ENCODE data around the gene CA6. TPM values are rescaled to one million over a fixed set of nuclear protein-coding genes. Genes with fewer than 3 reads are reported as not detected.

Gene CA6
- total and polyA plus RNA-seq, 2 donors (not counting 1 experiment from before 2014, with no cell fraction given), result not detected

- ChIA-PET POLR2A (no interaction called here), CTCF (interaction anchor here (0.8 to 1.0 kb wide), 2 partner anchors 24 to 47 kb away, joined by 3 read pairs; no protein-coding TSS in a partner anchor)
- Mint-ChIP-seq H3K4me1 (no peaks in the 10 kb centered on the region), H3K4me3 (no peak overlapping the region), H3K27me3 (peaks cover 27% of the 10 kb centered on the region), H3K27ac (no peak overlapping the region), H3K9me3 (ENCODE audit: insufficient read depth) (no peaks in the 10 kb centered on the region)
- Histone ChIP-seq H3K27me3 (replicated peaks in 1 of 4; ENCODE audit: control extremely low read depth in 1 of 4, control insufficient read depth in 3 of 4, insufficient read depth in 4 of 4, low read length in 3 of 4) (no peaks in the 10 kb centered on the region), H2AFZ (ENCODE audit: insufficient read depth, low read depth, low read length, poor library complexity, severe bottlenecking) (no peak overlapping the region), H3K9ac (ENCODE audit: low read length) (no peak overlapping the region), H3K9me3 (ENCODE audit: control extremely low read depth in 1 of 3, control insufficient read depth in 2 of 3, insufficient read depth in 1 of 3, low read length in 2 of 3) (peaks cover 0 to under 1% (median 0%) of the 10 kb centered on the region in 3 donors), H3K36me3 (replicated peaks in 1 of 2; ENCODE audit: control extremely low read depth in 1 of 2, control insufficient read depth in 1 of 2, extremely low read depth in 1 of 2, insufficient read depth in 2 of 2, low read length in 1 of 2) (no peaks in the 10 kb centered on the region), H3K4me2 (replicated peaks; ENCODE audit: low read depth, low read length, poor library complexity, severe bottlenecking) (no peak overlapping the region), H4K20me1 (ENCODE audit: control insufficient read depth, insufficient read depth, low read length, poor library complexity, severe bottlenecking) (no peaks in the 10 kb centered on the region), H3K4me1 (ENCODE audit: control insufficient read depth in 2 of 2, insufficient read depth in 2 of 2, low read length in 2 of 2) (no peaks in the 10 kb centered on the region), H3K4me3 (ENCODE audit: control extremely low read depth in 1 of 5, extremely low read depth in 1 of 5, insufficient read depth in 1 of 5, low read depth in 2 of 5, low read length in 4 of 5) (no peak overlapping the region), H3K27ac (ENCODE audit: low read length in 2 of 2) (no peak overlapping the region), H3K79me2 (ENCODE audit: control insufficient read depth, insufficient read depth, low read length) (no peaks in the 10 kb centered on the region)
- DNase-seq, result no peak
- no peak for ATAC-seq (ENCODE audit: low read depth)
- 93% methylated on average over 5 of the region's 6 CpGs for WGBS (ENCODE audit: insufficient coverage)
- TF ChIP-seq EZH2 (IDR thresholded peaks at IDR 0.05; ENCODE audit: borderline replicate concordance, insufficient read depth, low read depth, low read length, poor library complexity, severe bottlenecking), result no peak
- no peak for TF ChIP-seq CTCF (IDR thresholded peaks at IDR 0.05)
- intact Hi-C loops (cut with micrococcal nuclease), result no loop called here
Observed at GRCh38 chr1:8941906-8942305, 3.8 kb upstream of the CA6 start.

GRCh38 chr1:8943498-8944405 is 1.9 kb upstream of the CA6 start:
- peaks cover 23% of the 10 kb centered on the region for H3K27me3 Mint-ChIP-seq
- ChIA-PET CTCF (interaction anchor here (1.7 kb wide), 1 partner anchor 19 kb away, joined by 3 read pairs; no protein-coding TSS in a partner anchor), POLR2A (no interaction called here)
- H3K9me3 ChIP-seq (ENCODE audit: control extremely low read depth in 1 of 3, control insufficient read depth in 2 of 3, insufficient read depth in 1 of 3, low read length in 2 of 3), result peaks cover 0 to 3% (median 0%) of the 10 kb centered on the region in 3 donors
- no peaks in the 10 kb centered on the region for H3K79me2 ChIP-seq (ENCODE audit: control insufficient read depth, insufficient read depth, low read length)
- ATAC-seq (ENCODE audit: low read depth) (no peak), DNase-seq (no peak)
- H3K27me3 ChIP-seq (replicated peaks in 1 of 4; ENCODE audit: control extremely low read depth in 1 of 4, control insufficient read depth in 3 of 4, insufficient read depth in 4 of 4, low read length in 3 of 4), result no peaks in the 10 kb centered on the region
- no peak overlapping the region for H3K4me3 ChIP-seq (ENCODE audit: control extremely low read depth in 1 of 5, extremely low read depth in 1 of 5, insufficient read depth in 1 of 5, low read depth in 2 of 5, low read length in 4 of 5)
- no peak overlapping the region for H3K9ac ChIP-seq (ENCODE audit: low read length)
- H3K4me1 ChIP-seq (ENCODE audit: control insufficient read depth in 2 of 2, insufficient read depth in 2 of 2, low read length in 2 of 2), result peaks cover 0 to 6% of the 10 kb centered on the region in 2 donors
- H3K9me3 Mint-ChIP-seq (ENCODE audit: insufficient read depth), result no peaks in the 10 kb centered on the region
- no peak overlapping the region for H3K27ac ChIP-seq (ENCODE audit: low read length in 2 of 2)
- no peak overlapping the region for H3K27ac Mint-ChIP-seq
- WGBS (ENCODE audit: insufficient coverage), result 78% methylated on average over 14 of the region's 16 CpGs
- no peak overlapping the region for H3K4me2 ChIP-seq (replicated peaks; ENCODE audit: low read depth, low read length, poor library complexity, severe bottlenecking)
- no peak for TF ChIP-seq CTCF (IDR thresholded peaks at IDR 0.05)
- no peak for TF ChIP-seq EZH2 (IDR thresholded peaks at IDR 0.05; ENCODE audit: borderline replicate concordance, insufficient read depth, low read depth, low read length, poor library complexity, severe bottlenecking)
- no peaks in the 10 kb centered on the region for H4K20me1 ChIP-seq (ENCODE audit: control insufficient read depth, insufficient read depth, low read length, poor library complexity, severe bottlenecking)
- H3K4me3 Mint-ChIP-seq, result no peak overlapping the region
- intact Hi-C loops (cut with micrococcal nuclease), result no loop called here
- H3K36me3 ChIP-seq (replicated peaks in 1 of 2; ENCODE audit: control extremely low read depth in 1 of 2, control insufficient read depth in 1 of 2, extremely low read depth in 1 of 2, insufficient read depth in 2 of 2, low read length in 1 of 2), result no peaks in the 10 kb centered on the region
- no peaks in the 10 kb centered on the region for H3K4me1 Mint-ChIP-seq
- no peak overlapping the region for H2AFZ ChIP-seq (ENCODE audit: insufficient read depth, low read depth, low read length, poor library complexity, severe bottlenecking)
